CD4-positive, alpha-beta T cell treated with Interleukin-4 for 1 hour (primary cell): ENCODE data around the gene IFT80.
"Not testable (repeated sequence)": the region's sequence is repeated elsewhere in the genome, so short reads cannot be mapped to it uniquely, and the experiment has no call there.

Experiments used
- DNase-seq, 2 donors: peaks; one replicate each; pipeline ENCODE4 v3.0.0-alpha.2; 2020 to 2022

Gene IFT80

DNA sequence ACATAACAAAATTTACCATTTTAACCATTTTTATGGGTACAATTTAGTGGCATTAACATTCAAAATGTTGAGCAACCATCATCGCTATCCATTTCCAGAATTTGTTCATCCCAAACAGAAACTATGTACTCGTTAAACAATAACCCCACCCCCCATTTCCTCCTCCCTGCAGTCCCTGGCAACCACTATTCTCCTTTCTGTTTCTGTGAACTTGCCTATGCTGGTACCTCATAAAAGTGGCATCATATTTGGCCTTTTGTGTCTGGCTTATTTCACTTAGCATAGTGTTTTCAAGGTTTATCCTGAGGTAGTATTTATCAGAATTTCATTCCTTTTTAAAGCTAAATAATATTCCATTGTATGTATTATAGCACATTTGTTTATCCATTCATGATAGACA, 141.4 kb downstream of the IFT80 start:
- DNase-seq = no peak

DNA sequence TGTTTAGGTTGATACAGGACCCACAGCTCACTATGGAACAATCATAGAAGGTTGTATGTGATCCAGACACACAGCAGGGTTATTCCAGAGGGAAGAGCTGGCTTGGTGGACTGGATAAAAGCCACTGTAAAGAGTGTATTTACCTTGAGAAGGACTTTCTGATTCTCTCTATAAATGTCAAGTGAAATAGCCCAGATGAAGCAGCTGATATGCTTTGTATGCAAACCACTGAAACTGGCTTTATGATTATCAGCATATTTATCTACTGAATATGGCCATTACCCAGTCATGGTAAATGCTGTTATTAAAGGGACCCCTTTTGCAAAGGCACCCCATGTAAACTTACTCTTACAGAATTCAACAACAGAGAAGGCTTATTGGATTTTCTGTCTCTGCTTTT, 145.7 kb downstream of the IFT80 start:
- no peak for DNase-seq

- no peak for DNase-seq
Observed at GRCh38 chr3:160247766-160248165, 151.3 kb downstream of the IFT80 start.

DNA sequence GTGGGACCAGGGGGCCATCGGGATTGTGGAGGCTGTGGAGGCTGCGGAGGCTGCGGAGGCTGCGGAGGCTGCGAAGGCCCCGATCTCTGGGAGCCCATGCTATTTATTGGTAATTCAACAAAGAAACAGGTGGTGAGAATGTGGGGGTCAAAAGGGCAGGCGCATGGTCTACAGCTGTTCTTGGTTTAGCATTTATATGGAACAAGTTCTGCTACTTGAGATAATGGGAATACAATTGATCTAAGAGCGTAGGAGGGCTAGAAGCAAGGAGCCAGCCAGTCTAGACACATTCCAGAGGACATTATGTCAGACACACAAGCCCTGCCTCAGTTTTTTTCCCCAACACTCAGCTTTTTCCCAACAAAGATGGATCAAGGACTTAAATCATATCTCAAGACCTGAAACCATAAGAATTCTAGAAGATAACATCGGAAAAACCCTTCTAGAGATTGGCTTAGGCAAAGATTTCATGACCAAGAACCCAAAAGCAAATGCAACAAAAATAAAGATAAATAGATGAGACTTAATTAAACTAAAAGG, 153.7 kb downstream of the IFT80 start:
- DNase-seq = no peak

GRCh38 chr3:160240719-160241118, 158.3 kb downstream of the IFT80 start:
- DNase-seq = not testable (repeated sequence)

GRCh38 chr3:160232014-160232413, 167.0 kb downstream of the IFT80 start:
- no peak for DNase-seq

DNA sequence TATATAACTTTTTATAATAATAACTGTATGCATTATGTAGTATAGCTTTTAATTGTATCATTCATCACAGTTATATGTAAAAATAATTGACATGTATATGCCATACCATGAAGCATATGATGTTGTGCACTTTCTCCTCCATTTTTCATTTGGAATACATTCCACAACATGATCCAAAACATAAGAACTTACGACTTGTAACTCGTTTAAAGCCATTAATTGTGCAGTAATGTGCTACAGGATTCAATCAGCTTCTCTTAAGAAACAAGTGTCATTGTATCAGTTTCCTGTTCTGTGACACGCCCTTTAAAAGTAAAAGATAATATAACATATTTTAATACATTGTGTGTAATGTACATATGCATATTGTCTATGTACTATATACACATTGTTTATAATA, 171.6 kb downstream of the IFT80 start:
- no peak for DNase-seq

DNA sequence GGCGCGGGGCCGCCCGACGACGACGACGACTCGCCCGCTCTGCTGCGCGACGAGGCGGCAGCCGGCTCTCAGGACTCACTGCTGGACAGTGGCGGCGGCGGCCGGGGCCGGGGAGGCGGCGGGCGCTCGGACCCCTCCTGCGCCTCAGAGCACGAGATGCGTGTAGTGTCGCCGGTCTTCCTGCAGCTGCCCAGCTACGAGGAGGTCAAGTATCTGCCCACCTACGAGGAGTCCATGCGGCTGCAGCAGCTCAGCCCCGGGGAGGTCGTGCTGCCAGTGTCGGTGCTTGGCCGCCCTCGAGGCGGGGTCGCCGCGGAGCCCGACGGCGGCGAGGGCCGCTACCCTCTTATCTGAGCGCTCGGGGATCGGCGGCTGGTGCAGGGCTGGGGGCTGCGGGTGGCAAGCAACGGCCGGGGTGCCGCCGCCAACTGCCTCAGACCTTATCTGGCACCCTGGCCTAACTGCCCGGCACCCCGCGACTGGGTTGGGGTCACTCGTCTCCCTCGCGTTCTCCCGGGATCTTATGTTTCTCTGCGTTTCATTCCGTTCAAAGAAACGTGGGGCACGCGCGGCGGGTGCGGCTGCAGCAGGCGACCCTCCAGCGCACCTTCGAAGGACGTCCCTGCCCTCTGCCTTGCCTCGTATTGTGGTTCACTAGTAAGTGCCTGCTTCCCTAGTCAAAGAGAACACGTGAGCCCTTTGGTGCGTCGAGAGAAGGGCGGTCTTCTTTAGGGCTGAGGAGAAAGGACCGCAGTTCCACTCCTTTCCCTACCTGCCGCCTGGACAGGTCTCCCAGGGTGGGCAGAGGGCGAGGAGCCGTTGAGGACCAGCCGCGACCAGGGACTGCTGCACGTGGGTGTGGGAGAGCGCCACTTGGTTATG, 172.8 kb downstream of the IFT80 start:
- no peak for DNase-seq

- peak; percentile 14 to 26 for DNase-seq
Observed at GRCh38 chr3:160225176-160226025, 173.6 kb downstream of the IFT80 start, which contains the start of gene C3orf80. Gene C3orf80 (plus strand): TSS chr3:160225422. CDS start chr3:160225636, 214 bp downstream.

DNA sequence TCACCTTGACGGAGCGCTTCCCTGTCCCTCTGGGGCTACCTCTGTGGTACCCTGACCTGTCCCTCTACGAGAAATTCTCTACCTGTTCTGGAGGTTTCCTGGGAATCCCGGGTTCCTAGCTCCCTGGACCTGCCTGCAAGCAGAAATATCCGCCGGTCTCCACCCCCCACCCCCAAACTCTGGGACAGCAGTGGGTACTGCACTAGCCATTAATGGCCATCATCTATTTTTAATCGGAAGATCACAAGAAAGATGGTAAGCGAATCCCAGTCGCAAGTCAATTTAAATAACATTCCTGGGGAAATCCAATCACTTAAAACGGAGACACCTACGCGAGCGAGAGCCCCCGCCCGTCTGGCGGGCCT, 174.2 kb downstream of the IFT80 start:
- DNase-seq = no peak

DNA sequence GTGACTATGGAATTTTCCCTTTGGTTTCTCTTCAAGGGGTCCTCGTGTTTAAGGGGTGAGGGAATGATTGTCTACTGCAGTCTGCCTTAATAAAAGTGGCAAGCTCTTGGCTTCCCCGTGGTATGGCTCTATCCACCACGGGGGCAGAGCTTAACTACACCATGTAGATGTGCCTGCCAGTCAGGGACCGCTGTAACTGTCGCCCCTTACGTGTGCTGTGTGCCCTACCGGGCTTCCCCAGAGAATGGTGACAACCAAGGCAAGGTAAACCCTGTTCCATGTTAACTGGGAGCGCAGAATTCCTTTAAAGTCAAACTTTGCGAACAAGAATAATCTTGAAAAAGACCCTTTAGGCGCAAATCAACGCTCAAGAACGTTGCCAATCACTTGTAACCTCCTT, 174.8 kb downstream of the IFT80 start:
- DNase-seq = no peak

DNA sequence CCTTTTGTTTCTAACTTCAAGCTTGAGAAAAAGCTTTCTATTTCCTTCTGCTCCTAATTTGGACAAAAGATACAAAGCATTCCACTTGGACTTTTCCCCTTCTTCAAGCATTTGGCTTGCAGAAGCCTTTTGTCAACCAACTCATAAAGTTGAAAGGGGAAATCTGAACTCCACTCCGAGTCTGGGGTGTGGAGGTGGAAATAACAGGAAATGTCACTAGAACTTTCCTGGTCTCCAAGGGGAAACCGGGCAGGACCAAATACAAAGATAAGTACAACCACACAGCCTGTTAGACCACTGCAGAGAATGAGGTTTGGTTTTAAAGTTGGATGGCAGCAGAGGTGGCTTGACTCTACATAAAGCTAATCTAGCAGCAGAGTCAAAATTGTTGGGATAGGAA, 178.0 kb downstream of the IFT80 start:
- no peak for DNase-seq

- no peak for DNase-seq
Observed at GRCh38 chr3:160220038-160220437, 179.0 kb downstream of the IFT80 start.

DNA sequence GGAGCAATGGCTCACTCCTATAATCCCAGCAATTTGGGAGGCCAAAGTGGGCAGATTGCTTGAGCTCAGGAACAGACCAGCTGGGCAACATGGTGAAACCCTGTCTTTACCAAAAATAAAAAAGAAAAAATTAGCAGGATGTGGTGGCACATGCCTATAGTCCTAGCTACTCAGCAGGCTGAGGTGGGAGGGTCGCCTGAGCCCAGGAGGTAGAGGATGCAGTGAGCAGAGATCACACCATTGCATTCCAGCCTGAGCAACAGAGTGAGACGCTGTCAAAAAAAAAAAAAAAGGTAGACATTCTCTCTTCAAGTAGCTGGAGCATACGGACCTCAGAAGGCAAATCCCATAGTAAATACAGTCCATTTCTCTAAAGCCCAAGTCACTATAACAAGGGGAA, 180.9 kb downstream of the IFT80 start:
- no peak for DNase-seq

GRCh38 chr3:160217675-160218074, 181.3 kb downstream of the IFT80 start:
- DNase-seq = no peak

DNA sequence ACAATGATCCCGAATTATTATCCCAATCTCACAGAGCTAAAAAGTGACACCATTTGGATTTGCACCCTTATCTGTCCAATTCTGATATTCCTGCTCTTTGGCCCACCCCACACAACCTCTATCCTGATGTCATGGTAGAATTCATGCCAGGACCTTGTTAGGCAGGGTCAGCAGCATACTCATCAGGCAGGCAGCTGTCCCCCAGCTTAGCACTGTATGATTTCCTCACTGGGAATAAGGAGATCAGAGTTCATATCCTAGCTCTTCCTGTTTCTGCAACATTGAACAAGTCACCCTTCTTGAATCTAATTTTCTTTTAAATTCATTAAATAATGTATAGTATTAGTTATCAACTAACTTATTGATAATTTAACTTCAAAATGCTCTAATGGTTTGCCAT, 185.8 kb downstream of the IFT80 start:
- no peak for DNase-seq

DNA sequence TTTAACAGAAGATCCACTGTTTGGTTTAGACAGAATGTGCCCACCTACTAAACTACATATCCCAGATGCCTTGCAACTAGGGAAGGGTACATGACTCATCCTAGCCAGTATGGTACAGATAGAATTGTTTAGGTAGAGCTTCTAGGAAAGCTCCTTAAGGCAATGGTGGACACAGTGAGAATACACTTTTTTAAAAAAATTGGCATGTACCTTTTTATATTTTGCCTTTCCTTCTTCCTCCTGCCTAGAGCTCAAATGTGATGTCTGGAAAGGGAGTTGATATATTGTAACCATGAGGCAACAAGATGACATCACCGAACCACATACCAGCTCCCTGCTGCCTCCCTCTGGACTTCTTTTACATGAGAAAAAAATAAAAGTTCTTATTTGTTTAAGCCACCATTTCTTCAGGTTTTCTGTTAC, 188.2 kb downstream of the IFT80 start:
- DNase-seq = no peak

DNA sequence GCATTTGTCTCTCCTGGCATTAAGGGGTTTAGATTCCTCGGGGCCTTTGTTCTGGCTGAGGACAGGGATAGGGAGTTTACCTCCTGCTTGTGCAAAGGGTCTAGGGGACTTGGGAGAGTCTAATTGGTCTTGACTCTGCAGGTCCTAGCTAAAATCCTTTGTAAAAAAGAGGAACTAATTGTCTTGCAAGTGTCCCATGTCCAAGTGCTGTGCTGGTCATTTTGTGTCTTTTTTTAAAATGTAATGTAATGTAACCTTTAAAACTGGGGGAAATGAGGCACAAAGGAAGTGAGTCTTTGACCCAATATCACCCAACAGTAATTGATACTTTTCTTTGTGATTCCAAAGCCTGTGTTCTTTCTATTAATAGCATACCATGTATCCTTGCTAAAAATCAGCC, 188.7 kb downstream of the IFT80 start:
- DNase-seq = no peak
